NCI-H524 treated with DMSO at 0.1 percent for 48 hours (cell line): ENCODE data around the gene PRPF4.

ENCODE experiments used
- DNase-seq: peaks from one replicate; lab custom pipeline; 2025; lab: John Stamatoyannopoulos, UW

The PRPF4 gene

GRCh38 chr9:113311961-113312360, 36.5 kb downstream of the PRPF4 start:
- DNase-seq = no peak

GRCh38 chr9:113313261-113313660, 37.8 kb downstream of the PRPF4 start:
- no peak for DNase-seq

GRCh38 chr9:113315231-113315630, 39.8 kb downstream of the PRPF4 start:
- DNase-seq = no peak

GRCh38 chr9:113316030-113316429, 40.6 kb downstream of the PRPF4 start:
- DNase-seq = no peak

- DNase-seq = no peak
These were observed 42.3 kb downstream of the PRPF4 start for GRCh38 chr9:113317777-113318176.

- no peak for DNase-seq
These were observed 43.6 kb downstream of the PRPF4 start for GRCh38 chr9:113319054-113319453.

GRCh38 chr9:113320051-113320450, 44.6 kb downstream of the PRPF4 start:
- no peak for DNase-seq

- DNase-seq = no peak
These were observed 47.2 kb downstream of the PRPF4 start for GRCh38 chr9:113322671-113323070.

- DNase-seq = no peak
These were observed 50.8 kb downstream of the PRPF4 start for GRCh38 chr9:113326230-113326629.

GRCh38 chr9:113328045-113328782, 52.8 kb downstream of the PRPF4 start:
- DNase-seq = no peak

GRCh38 chr9:113331780-113332179, 56.3 kb downstream of the PRPF4 start:
- no peak for DNase-seq

GRCh38 chr9:113337714-113338113, 62.3 kb downstream of the PRPF4 start:
- no peak for DNase-seq

- peak; percentile 40 for DNase-seq
These were observed 64.7 kb downstream of the PRPF4 start, which contains the start of gene WDR31 for GRCh38 chr9:113340011-113340699. Gene WDR31 (minus strand): TSS chr9:113340275. CDS start chr9:113332022, 8,253 bp downstream.

- no peak for DNase-seq
These were observed 66.4 kb downstream of the PRPF4 start for GRCh38 chr9:113341712-113342410.
